Gastroesophageal sphincter (tissue), 3 donors: ENCODE data around the gene DNAJC25.

Experiments used
- POLR2AphosphoS5 ChIP-seq: sonication (generic); formaldehyde crosslinking; IDR thresholded peaks from one replicate; pipeline ENCODE4 v1.6.1; 2017; ENCODE audit warnings: antibody characterized with exemption
- TF ChIP-seq, protein P1 (sequence below), 4 experiments: fragments of 200-600 bp in 2 of 4; fragments of 450-650 bp in 2 of 4; sonication (generic) in 1 of 4; IDR thresholded peaks; one replicate each; pipeline ENCODE4 v1.5.1; 2017 to 2019; ENCODE audit warnings: antibody characterized with exemption in 4 of 4, mild to moderate bottlenecking in 2 of 4, moderate library complexity in 2 of 4

DNA sequence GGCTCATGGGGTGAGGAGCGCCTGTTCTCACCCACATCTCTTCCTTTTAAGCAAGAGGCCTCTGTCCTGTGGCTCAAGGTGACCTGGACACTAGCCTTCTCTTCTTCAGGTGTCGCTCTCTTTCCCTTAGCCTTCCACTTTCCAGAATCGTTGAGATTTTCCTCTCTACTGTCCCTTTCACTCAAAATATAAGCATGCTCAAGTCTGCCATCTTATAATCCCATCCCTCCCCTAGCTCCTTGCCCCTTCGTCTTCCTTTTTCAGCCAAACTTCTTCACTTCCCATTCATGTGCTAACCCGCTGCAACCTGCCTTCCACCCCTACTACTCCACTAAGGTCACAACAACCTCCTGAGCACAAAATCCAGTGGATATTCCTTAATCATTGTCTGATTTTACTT, 44.8 kb upstream of the DNAJC25 start:
- TF ChIP-seq, protein P1, sequence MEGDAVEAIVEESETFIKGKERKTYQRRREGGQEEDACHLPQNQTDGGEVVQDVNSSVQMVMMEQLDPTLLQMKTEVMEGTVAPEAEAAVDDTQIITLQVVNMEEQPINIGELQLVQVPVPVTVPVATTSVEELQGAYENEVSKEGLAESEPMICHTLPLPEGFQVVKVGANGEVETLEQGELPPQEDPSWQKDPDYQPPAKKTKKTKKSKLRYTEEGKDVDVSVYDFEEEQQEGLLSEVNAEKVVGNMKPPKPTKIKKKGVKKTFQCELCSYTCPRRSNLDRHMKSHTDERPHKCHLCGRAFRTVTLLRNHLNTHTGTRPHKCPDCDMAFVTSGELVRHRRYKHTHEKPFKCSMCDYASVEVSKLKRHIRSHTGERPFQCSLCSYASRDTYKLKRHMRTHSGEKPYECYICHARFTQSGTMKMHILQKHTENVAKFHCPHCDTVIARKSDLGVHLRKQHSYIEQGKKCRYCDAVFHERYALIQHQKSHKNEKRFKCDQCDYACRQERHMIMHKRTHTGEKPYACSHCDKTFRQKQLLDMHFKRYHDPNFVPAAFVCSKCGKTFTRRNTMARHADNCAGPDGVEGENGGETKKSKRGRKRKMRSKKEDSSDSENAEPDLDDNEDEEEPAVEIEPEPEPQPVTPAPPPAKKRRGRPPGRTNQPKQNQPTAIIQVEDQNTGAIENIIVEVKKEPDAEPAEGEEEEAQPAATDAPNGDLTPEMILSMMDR (IDR thresholded peaks at IDR 0.05): no peak
- no peak for TF ChIP-seq POLR2AphosphoS5
